ENCODE measurements around the gene RAI14. TPM values are rescaled to one million over a fixed set of nuclear protein-coding genes. Genes with fewer than 3 reads are reported as not detected.

Gene RAI14
- total RNA-seq, 2 experiments from 2014 or later: 7.9 to 9.0 TPM

GRCh38 chr5:34857161-34857560, 201.0 kb downstream of the RAI14 start:
- no peaks in the 10 kb centered on the region for H3K4me1 Mint-ChIP-seq
- H3K36me3 Mint-ChIP-seq: no peaks in the 10 kb centered on the region
- no peak for DNase-seq
- H3K27ac Mint-ChIP-seq: no peak overlapping the region
- H3K27me3 Mint-ChIP-seq: no peaks in the 10 kb centered on the region
- H3K9me3 Mint-ChIP-seq: no peaks in the 10 kb centered on the region
- H3K4me3 Mint-ChIP-seq: no peak overlapping the region

GRCh38 chr5:34857894-34858293, 201.8 kb downstream of the RAI14 start:
- no peaks in the 10 kb centered on the region for H3K27me3 Mint-ChIP-seq

GRCh38 chr5:34858790-34859189, 202.7 kb downstream of the RAI14 start:
- Mint-ChIP-seq H3K36me3 (no peaks in the 10 kb centered on the region), H3K9me3 (no peaks in the 10 kb centered on the region), H3K4me1 (no peaks in the 10 kb centered on the region), H3K4me3 (no peak overlapping the region), H3K27me3 (no peaks in the 10 kb centered on the region), H3K27ac (no peak overlapping the region)
- no peak for DNase-seq

More at GRCh38 chr5:34857894-34858293, 201.8 kb downstream of the RAI14 start:
- DNase-seq: no peak
- Mint-ChIP-seq H3K36me3 (no peaks in the 10 kb centered on the region), H3K4me1 (no peaks in the 10 kb centered on the region), H3K9me3 (no peaks in the 10 kb centered on the region), H3K4me3 (no peak overlapping the region), H3K27ac (no peak overlapping the region)

- H3K27ac Mint-ChIP-seq: no peak overlapping the region
- no peak for DNase-seq
- no peak overlapping the region for H3K4me3 Mint-ChIP-seq
- no peaks in the 10 kb centered on the region for H3K4me1 Mint-ChIP-seq
- H3K36me3 Mint-ChIP-seq: no peaks in the 10 kb centered on the region
- no peaks in the 10 kb centered on the region for H3K27me3 Mint-ChIP-seq
- no peaks in the 10 kb centered on the region for H3K9me3 Mint-ChIP-seq
Observed at GRCh38 chr5:34859253-34859652, 203.1 kb downstream of the RAI14 start.

GRCh38 chr5:34863946-34864345, 207.8 kb downstream of the RAI14 start:
- Mint-ChIP-seq H3K9me3 (no peaks in the 10 kb centered on the region), H3K27me3 (no peaks in the 10 kb centered on the region), H3K27ac (no peak overlapping the region), H3K4me1 (no peaks in the 10 kb centered on the region), H3K36me3 (no peaks in the 10 kb centered on the region), H3K4me3 (no peak overlapping the region)
- DNase-seq: no peak

- Mint-ChIP-seq H3K27ac (no peak overlapping the region), H3K4me3 (no peak overlapping the region), H3K9me3 (no peaks in the 10 kb centered on the region), H3K4me1 (no peaks in the 10 kb centered on the region), H3K27me3 (no peaks in the 10 kb centered on the region), H3K36me3 (no peaks in the 10 kb centered on the region)
- no peak for DNase-seq
Observed at GRCh38 chr5:34865091-34865490, 209.0 kb downstream of the RAI14 start.

- Mint-ChIP-seq H3K27me3 (no peaks in the 10 kb centered on the region), H3K9me3 (no peaks in the 10 kb centered on the region), H3K4me1 (no peaks in the 10 kb centered on the region), H3K36me3 (no peaks in the 10 kb centered on the region), H3K27ac (no peak overlapping the region), H3K4me3 (no peak overlapping the region)
- no peak for DNase-seq
Observed at GRCh38 chr5:34866989-34867471, 210.9 kb downstream of the RAI14 start.

- Mint-ChIP-seq H3K4me3 (no peak overlapping the region), H3K27ac (no peak overlapping the region), H3K36me3 (no peaks in the 10 kb centered on the region), H3K4me1 (no peaks in the 10 kb centered on the region), H3K27me3 (no peaks in the 10 kb centered on the region), H3K9me3 (no peaks in the 10 kb centered on the region)
- DNase-seq: no peak
Observed at GRCh38 chr5:34867660-34868059, 211.5 kb downstream of the RAI14 start.

GRCh38 chr5:34868791-34869190, 212.7 kb downstream of the RAI14 start:
- Mint-ChIP-seq H3K4me3 (no peak overlapping the region), H3K27me3 (no peaks in the 10 kb centered on the region), H3K27ac (no peak overlapping the region), H3K36me3 (no peaks in the 10 kb centered on the region), H3K9me3 (no peaks in the 10 kb centered on the region), H3K4me1 (no peaks in the 10 kb centered on the region)
- no peak for DNase-seq

- Mint-ChIP-seq H3K9me3 (no peaks in the 10 kb centered on the region), H3K4me1 (no peaks in the 10 kb centered on the region), H3K4me3 (no peak overlapping the region), H3K36me3 (no peaks in the 10 kb centered on the region), H3K27me3 (no peaks in the 10 kb centered on the region), H3K27ac (no peak overlapping the region)
- DNase-seq: no peak
Observed at GRCh38 chr5:34869256-34869655, 213.1 kb downstream of the RAI14 start.

- Mint-ChIP-seq H3K27ac (no peak overlapping the region), H3K36me3 (no peaks in the 10 kb centered on the region), H3K4me3 (no peak overlapping the region), H3K27me3 (no peaks in the 10 kb centered on the region), H3K4me1 (no peaks in the 10 kb centered on the region), H3K9me3 (peaks cover under 1% of the 10 kb centered on the region)
- DNase-seq: no peak
Observed at GRCh38 chr5:34870382-34870781, 214.3 kb downstream of the RAI14 start.

- Mint-ChIP-seq H3K4me1 (no peaks in the 10 kb centered on the region), H3K36me3 (no peaks in the 10 kb centered on the region)
Observed at GRCh38 chr5:34876275-34876674, 220.1 kb downstream of the RAI14 start.

GRCh38 chr5:34881246-34881645, 225.1 kb downstream of the RAI14 start:
- Mint-ChIP-seq H3K4me1 (no peaks in the 10 kb centered on the region), H3K9me3 (peaks cover under 1% of the 10 kb centered on the region), H3K36me3 (no peaks in the 10 kb centered on the region), H3K27me3 (no peaks in the 10 kb centered on the region), H3K4me3 (no peak overlapping the region), H3K27ac (no peak overlapping the region)
- no peak for DNase-seq

More at GRCh38 chr5:34876275-34876674, 220.1 kb downstream of the RAI14 start:
- Mint-ChIP-seq H3K27ac (no peak overlapping the region), H3K9me3 (peaks cover 7% of the 10 kb centered on the region), H3K4me3 (no peak overlapping the region), H3K27me3 (no peaks in the 10 kb centered on the region)
- no peak for DNase-seq

Other genes with a start within 250 kb of the RAI14 start
- gene TTC23L, start 182.8 kb downstream of the RAI14 start, total RNA-seq: under 1 TPM in 1 of 2 experiments, not detected in 1; 0.30 TPM

Measured in activated naive CD8-positive, alpha-beta T cell treated with anti-CD3 and anti-CD28 coated beads for 36 hours (primary cell).